ENCODE measurements around the gene TTC32. TPM values are rescaled to one million over a fixed set of nuclear protein-coding genes. Genes with fewer than 3 reads are reported as not detected.

TTC32 gene
- total RNA-seq, 2 experiments from 2014 or later: 19.3 to 21.9 TPM

GRCh38 chr2:19871836-19872235, 29.9 kb downstream of the TTC32 start:
- H3K36me3 Mint-ChIP-seq (ENCODE audit: low read depth): peaks cover 15% of the 10 kb centered on the region
- peaks cover 22% of the 10 kb centered on the region for H3K4me1 Mint-ChIP-seq (ENCODE audit: low read depth)
- POLR2A ChIA-PET: interaction anchor here (1.1 to 1.3 kb wide), 2 partner anchors 26 to 29 kb away, joined by 3 read pairs; no protein-coding TSS in a partner anchor
- no peaks in the 10 kb centered on the region for H3K27me3 Mint-ChIP-seq (ENCODE audit: low read depth)
- no peaks in the 10 kb centered on the region for H3K9me3 Mint-ChIP-seq (ENCODE audit: insufficient read depth)
- ATAC-seq: no peak
- H3K4me3 Mint-ChIP-seq: no peak overlapping the region
- H3K27ac Mint-ChIP-seq: no peak overlapping the region
- CTCF ChIA-PET: no interaction called here
- DNase-seq: no peak

- Mint-ChIP-seq H3K27me3 (ENCODE audit: low read depth) (no peaks in the 10 kb centered on the region), H3K27ac (no peak overlapping the region), H3K4me1 (ENCODE audit: low read depth) (peaks cover 22% of the 10 kb centered on the region), H3K9me3 (ENCODE audit: insufficient read depth) (no peaks in the 10 kb centered on the region), H3K4me3 (no peak overlapping the region), H3K36me3 (ENCODE audit: low read depth) (peaks cover 13% of the 10 kb centered on the region)
- ATAC-seq (no peak), DNase-seq (no peak)
- CTCF ChIA-PET: no interaction called here
- POLR2A ChIA-PET: no interaction called here
Measured at GRCh38 chr2:19870792-19871191, 31.0 kb downstream of the TTC32 start.

DNA sequence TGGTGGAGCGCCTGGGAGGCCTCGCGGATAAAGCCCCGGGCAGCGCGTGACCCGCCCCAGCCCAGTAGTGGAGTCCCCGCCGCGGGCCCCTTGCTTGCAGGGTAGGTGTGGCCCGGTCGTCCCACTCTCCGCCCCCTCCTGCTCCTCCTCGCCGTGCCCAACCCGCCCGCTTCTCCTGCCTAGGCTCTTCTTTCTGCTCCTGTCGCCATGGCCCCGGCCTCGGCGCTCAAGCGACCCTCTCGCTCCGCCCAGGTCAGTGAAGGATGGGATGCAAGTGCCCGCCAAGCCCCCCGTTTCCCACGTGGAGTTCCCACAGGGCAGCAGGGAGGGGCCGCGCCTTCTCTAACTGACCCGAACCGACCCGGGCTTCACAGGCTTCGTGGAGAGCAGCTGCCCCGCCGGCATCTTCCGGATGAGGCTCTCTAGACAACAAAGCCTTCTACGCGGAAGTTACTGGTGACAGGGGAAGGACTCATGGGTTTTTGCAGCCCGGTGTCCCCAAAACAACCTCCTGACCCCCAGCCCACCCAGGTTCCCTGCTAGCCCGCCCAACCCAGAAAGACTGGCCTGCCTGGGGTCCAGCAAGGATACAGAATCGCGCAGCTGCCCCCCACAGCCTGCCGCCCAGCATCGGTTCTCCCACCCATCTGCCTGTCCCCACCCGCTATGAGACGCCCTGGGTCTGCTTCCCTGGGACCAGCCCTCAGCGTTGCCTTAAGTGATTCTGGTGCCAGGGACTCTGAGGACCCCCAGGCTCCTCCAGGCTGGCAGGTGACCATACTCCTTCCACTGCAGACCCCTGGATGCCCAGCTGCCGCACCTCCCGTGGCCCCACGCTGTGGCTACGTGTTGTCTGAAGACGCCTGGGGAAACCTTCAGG, 32.8 kb downstream of the TTC32 start:
- H3K4me1 Mint-ChIP-seq (ENCODE audit: low read depth): peaks cover 22% of the 10 kb centered on the region
- peak; percentile 95 for ATAC-seq
- ChIA-PET CTCF (interaction anchor here (1.1 kb wide), 1 partner anchor 28 kb away, joined by 3 read pairs; no protein-coding TSS in a partner anchor), POLR2A (interaction anchor here (0.6 to 2.6 kb wide), 4 partner anchors 16 to 522 kb away, joined by 3 to 29 read pairs (median 3); partner anchors contain the start of gene TTC32)
- H3K27ac Mint-ChIP-seq: peak overlapping the region; percentile 93
- peak overlapping the region; percentile 91 for H3K4me3 Mint-ChIP-seq
- H3K27me3 Mint-ChIP-seq (ENCODE audit: low read depth): no peaks in the 10 kb centered on the region
- H3K9me3 Mint-ChIP-seq (ENCODE audit: insufficient read depth): no peaks in the 10 kb centered on the region
- DNase-seq: peak; percentile 76
- H3K36me3 Mint-ChIP-seq (ENCODE audit: low read depth): peaks cover 6% of the 10 kb centered on the region

- DNase-seq (no peak), ATAC-seq (no peak)
- peaks cover 25% of the 10 kb centered on the region for H3K4me1 Mint-ChIP-seq (ENCODE audit: low read depth)
- POLR2A ChIA-PET: interaction anchor here (1.4 to 2.6 kb wide), 2 partner anchors 17 to 32 kb away, joined by 3 to 29 read pairs; partner anchors contain the start of gene TTC32
- peaks cover 5% of the 10 kb centered on the region for H3K36me3 Mint-ChIP-seq (ENCODE audit: low read depth)
- H3K4me3 Mint-ChIP-seq: peak overlapping the region; percentile 91
- CTCF ChIA-PET: no interaction called here
- H3K9me3 Mint-ChIP-seq (ENCODE audit: insufficient read depth): no peaks in the 10 kb centered on the region
- peak overlapping the region; percentile 62 for H3K27ac Mint-ChIP-seq
- H3K27me3 Mint-ChIP-seq (ENCODE audit: low read depth): no peaks in the 10 kb centered on the region
Measured at GRCh38 chr2:19868224-19868623, 33.6 kb downstream of the TTC32 start.

- CTCF ChIA-PET: no interaction called here
- Mint-ChIP-seq H3K36me3 (ENCODE audit: low read depth) (no peaks in the 10 kb centered on the region), H3K27ac (no peak overlapping the region), H3K9me3 (ENCODE audit: insufficient read depth) (no peaks in the 10 kb centered on the region), H3K27me3 (ENCODE audit: low read depth) (no peaks in the 10 kb centered on the region), H3K4me3 (no peak overlapping the region), H3K4me1 (ENCODE audit: low read depth) (peaks cover 25% of the 10 kb centered on the region)
- no peak for DNase-seq
- POLR2A ChIA-PET: no interaction called here
- no peak for ATAC-seq
Measured at GRCh38 chr2:19866771-19867170, 35.0 kb downstream of the TTC32 start.

DNA sequence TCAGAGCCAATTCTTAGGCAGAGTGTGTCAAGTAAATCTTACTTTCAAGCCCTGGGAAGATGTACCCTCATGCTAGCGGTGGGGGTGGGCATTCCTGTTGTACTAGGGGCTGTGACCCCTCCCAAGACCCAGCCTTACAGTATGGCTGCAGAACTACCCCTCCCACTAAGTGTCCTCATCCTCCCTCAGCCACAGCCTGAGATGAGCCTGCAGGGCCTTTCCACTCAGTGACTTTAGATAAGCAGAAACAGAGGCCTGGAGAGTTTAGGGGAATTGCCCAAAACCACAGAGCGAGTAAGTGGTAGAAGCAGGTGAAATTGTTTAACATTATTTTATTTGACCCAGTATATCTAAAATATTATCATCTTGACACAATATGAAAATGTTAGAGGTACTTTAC, 36.6 kb downstream of the TTC32 start:
- H3K4me1 Mint-ChIP-seq (ENCODE audit: low read depth): peaks cover 25% of the 10 kb centered on the region
- H3K36me3 Mint-ChIP-seq (ENCODE audit: low read depth): no peaks in the 10 kb centered on the region
- no peak overlapping the region for H3K4me3 Mint-ChIP-seq
- CTCF ChIA-PET: interaction anchor here (1.6 to 2.3 kb wide), 3 partner anchors 12 to 515 kb away, joined by 4 to 11 read pairs (median 4); no protein-coding TSS in a partner anchor
- no peaks in the 10 kb centered on the region for H3K27me3 Mint-ChIP-seq (ENCODE audit: low read depth)
- H3K27ac Mint-ChIP-seq: no peak overlapping the region
- DNase-seq: no peak
- POLR2A ChIA-PET: interaction anchor here (1.3 to 1.6 kb wide), 2 partner anchors 35 to 517 kb away, joined by 3 to 8 read pairs; no protein-coding TSS in a partner anchor
- no peaks in the 10 kb centered on the region for H3K9me3 Mint-ChIP-seq (ENCODE audit: insufficient read depth)
- no peak for ATAC-seq

- DNase-seq: no peak
- Mint-ChIP-seq H3K9me3 (ENCODE audit: insufficient read depth) (no peaks in the 10 kb centered on the region), H3K27me3 (ENCODE audit: low read depth) (no peaks in the 10 kb centered on the region), H3K27ac (no peak overlapping the region), H3K4me3 (no peak overlapping the region), H3K36me3 (ENCODE audit: low read depth) (no peaks in the 10 kb centered on the region), H3K4me1 (ENCODE audit: low read depth) (peaks cover 17% of the 10 kb centered on the region)
- no peak for ATAC-seq
- ChIA-PET CTCF (interaction anchor here (0.9 to 2.3 kb wide), 5 partner anchors 12 to 515 kb away, joined by 3 to 11 read pairs (median 4); no protein-coding TSS in a partner anchor), POLR2A (interaction anchor here (1.3 to 1.6 kb wide), 2 partner anchors 36 to 517 kb away, joined by 3 to 8 read pairs; no protein-coding TSS in a partner anchor)
Measured at GRCh38 chr2:19864381-19864780, 37.4 kb downstream of the TTC32 start.

DNA sequence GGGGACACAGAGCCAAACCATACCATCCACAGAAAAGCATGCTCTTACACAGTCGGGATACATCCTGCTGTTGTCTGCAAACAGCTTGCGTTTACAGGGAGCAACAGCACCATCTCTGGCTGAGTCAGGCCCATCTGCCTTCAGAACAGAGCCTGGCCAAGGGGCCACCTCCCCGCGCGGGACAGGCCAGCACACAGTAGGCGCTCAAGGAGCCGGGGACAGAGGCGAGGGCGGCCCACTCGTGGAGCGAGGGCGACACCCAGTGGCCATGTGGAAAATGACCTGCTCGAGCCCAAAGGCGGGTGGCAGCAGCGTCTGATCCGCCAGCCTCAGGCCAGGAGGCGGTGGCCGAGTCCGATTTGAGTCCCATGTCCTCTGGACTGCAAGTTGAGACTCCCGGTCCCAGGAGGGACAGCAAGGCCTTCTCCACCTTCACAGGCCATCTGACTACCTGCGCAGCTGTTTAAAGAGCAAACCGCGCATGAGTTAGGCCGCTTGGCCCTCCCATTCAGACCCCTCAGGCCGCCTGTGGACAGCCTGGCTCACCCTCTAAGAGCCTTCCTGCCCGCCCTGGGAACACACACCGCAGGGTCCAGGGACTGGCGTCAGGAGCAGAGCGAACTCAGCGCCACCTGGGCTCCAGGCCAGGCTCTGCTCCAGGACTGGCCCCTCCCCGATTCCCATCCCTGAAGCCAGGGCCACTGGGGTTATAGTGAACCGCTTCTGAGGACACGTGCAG, 38.3 kb downstream of the TTC32 start:
- Mint-ChIP-seq H3K36me3 (ENCODE audit: low read depth) (no peaks in the 10 kb centered on the region), H3K27ac (no peak overlapping the region), H3K4me1 (ENCODE audit: low read depth) (peaks cover 10% of the 10 kb centered on the region), H3K9me3 (ENCODE audit: insufficient read depth) (no peaks in the 10 kb centered on the region), H3K4me3 (no peak overlapping the region), H3K27me3 (ENCODE audit: low read depth) (no peaks in the 10 kb centered on the region)
- CTCF ChIA-PET: interaction anchor here (0.8 to 2.3 kb wide), 12 partner anchors 11 to 1343 kb away, joined by 3 to 11 read pairs (median 4); no protein-coding TSS in a partner anchor
- ATAC-seq (peak; percentile 87), DNase-seq (peak; percentile 74)
- POLR2A ChIA-PET: interaction anchor here (1.6 kb wide), 1 partner anchor 37 kb away, joined by 8 read pairs; no protein-coding TSS in a partner anchor

GRCh38 chr2:19861813-19862212, 40.0 kb downstream of the TTC32 start:
- CTCF ChIA-PET: interaction anchor here (1.8 kb wide), 1 partner anchor 1341 kb away, joined by 7 read pairs; no protein-coding TSS in a partner anchor
- Mint-ChIP-seq H3K27ac (no peak overlapping the region), H3K36me3 (ENCODE audit: low read depth) (no peaks in the 10 kb centered on the region), H3K4me3 (no peak overlapping the region), H3K4me1 (ENCODE audit: low read depth) (peaks cover 4% of the 10 kb centered on the region), H3K27me3 (ENCODE audit: low read depth) (peaks cover 5% of the 10 kb centered on the region), H3K9me3 (ENCODE audit: insufficient read depth) (no peaks in the 10 kb centered on the region)
- ATAC-seq (no peak), DNase-seq (no peak)
- POLR2A ChIA-PET: no interaction called here

GRCh38 chr2:19860022-19860421, 41.8 kb downstream of the TTC32 start:
- H3K27me3 Mint-ChIP-seq (ENCODE audit: low read depth): peaks cover 5% of the 10 kb centered on the region
- no peaks in the 10 kb centered on the region for H3K36me3 Mint-ChIP-seq (ENCODE audit: low read depth)
- ChIA-PET CTCF (no interaction called here), POLR2A (no interaction called here)
- ATAC-seq: no peak
- no peaks in the 10 kb centered on the region for H3K9me3 Mint-ChIP-seq (ENCODE audit: insufficient read depth)
- H3K4me3 Mint-ChIP-seq: no peak overlapping the region
- H3K27ac Mint-ChIP-seq: no peak overlapping the region
- no peak for DNase-seq
- H3K4me1 Mint-ChIP-seq (ENCODE audit: low read depth): peaks cover 4% of the 10 kb centered on the region

GRCh38 chr2:19859565-19859964, 42.2 kb downstream of the TTC32 start:
- Mint-ChIP-seq H3K9me3 (ENCODE audit: insufficient read depth) (no peaks in the 10 kb centered on the region), H3K4me3 (no peak overlapping the region), H3K27ac (no peak overlapping the region), H3K4me1 (ENCODE audit: low read depth) (peaks cover 4% of the 10 kb centered on the region), H3K27me3 (ENCODE audit: low read depth) (peaks cover 5% of the 10 kb centered on the region), H3K36me3 (ENCODE audit: low read depth) (no peaks in the 10 kb centered on the region)
- ChIA-PET CTCF (no interaction called here), POLR2A (no interaction called here)
- no peak for DNase-seq
- no peak for ATAC-seq

All from activated CD8-positive, alpha-beta T cell treated with anti-CD3 and anti-CD28 coated beads, Interleukin-2, amount 10 ng/mL, durations not matched to agents 7 days and 5 days (primary cell).